Liver (tissue), 3 donors: ENCODE data around the gene STK24.

Source experiments
- CTCF ChIP-seq: fragments of 150-350 bp; IDR thresholded peaks from 2 replicates; pipeline ENCODE4 v1.5.1; 2017; ENCODE audit warnings: improper control_type of control experiment, low read depth, low read length; ENCODE audit not compliant: missing input control
- EGR1 ChIP-seq, 2 donors: IDR thresholded peaks; 2 replicates each; pipeline ENCODE4 v1.6.1; 2016 to 2018; ENCODE audit warnings: antibody characterized with exemption in 2 of 2, low read depth in 2 of 2
- GABPA ChIP-seq, 2 donors: IDR thresholded peaks in 1 of 2; conservative IDR thresholded peaks in 1 of 2; 2 replicates each; pipeline ENCODE4 v1.6.1; 2016; ENCODE audit warnings: antibody characterized with exemption in 2 of 2, mild to moderate bottlenecking in 1 of 2, moderate library complexity in 1 of 2
- TAF1 ChIP-seq: conservative IDR thresholded peaks from 2 replicates; pipeline ENCODE4 v1.6.1; 2016; ENCODE audit warnings: antibody characterized with exemption, mild to moderate bottlenecking
- TF ChIP-seq, protein P1 (sequence below): IDR thresholded peaks from 2 replicates; pipeline ENCODE4 v1.6.1; 2016; ENCODE audit warnings: antibody characterized with exemption
- donor health status: healthy.
- donor health status: healthy.

- TF ChIP-seq EGR1 (IDR thresholded peaks at IDR 0.05; ENCODE audit: low read depth in 2 of 2) (no peak), CTCF (no peak), TAF1 (no peak), GABPA (IDR thresholded peaks at IDR 0.05 in 1 of 2, conservative IDR thresholded peaks at IDR 0.05 in 1 of 2) (no peak)
- TF ChIP-seq, protein P1, sequence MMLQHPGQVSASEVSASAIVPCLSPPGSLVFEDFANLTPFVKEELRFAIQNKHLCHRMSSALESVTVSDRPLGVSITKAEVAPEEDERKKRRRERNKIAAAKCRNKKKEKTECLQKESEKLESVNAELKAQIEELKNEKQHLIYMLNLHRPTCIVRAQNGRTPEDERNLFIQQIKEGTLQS = no peak
These were observed 534 bp downstream of the STK24 start for GRCh38 chr13:98576200-98576945.
